HepG2 (cell line): ENCODE measurements around the gene POLN.

Source experiments
- CENPT ChIP-seq: sonication (generic); formaldehyde crosslinking; IDR thresholded peaks from 2 replicates; pipeline ENCODE4 v1.8.0; 2022; ENCODE audit warnings: low read depth, mild to moderate bottlenecking, moderate library complexity, missing genetic modification reagents
- EZH2 ChIP-seq: conservative IDR thresholded peaks from 2 replicates; pipeline ENCODE4 v1.6.1; 2012; ENCODE audit warnings: mild to moderate bottlenecking, low read depth, low read length, moderate library complexity
- TFAP4 ChIP-seq: sonication (generic); IDR thresholded peaks from 2 replicates; pipeline ENCODE4 v1.6.1; 2016; ENCODE audit warnings: low read depth, borderline replicate concordance
- ZNF362 ChIP-seq: sonication (generic); formaldehyde crosslinking; IDR thresholded peaks from 2 replicates; pipeline ENCODE4 v1.4.0; 2020; ENCODE audit warnings: missing genetic modification reagents, mild to moderate bottlenecking, borderline replicate concordance

- TF ChIP-seq EZH2 = peak; percentile 94
- no peak for TF ChIP-seq TFAP4
- TF ChIP-seq ZNF362 (CRISPR knock-in tag) = no peak
- no peak for TF ChIP-seq CENPT (CRISPR knock-in tag)
These were observed 200.4 kb downstream of the POLN start for GRCh38 chr4:2041239-2042130.
